NCI-H128 (cell line): ENCODE results near the gene PSORS1C2.

Source experiments
- DNase-seq: peaks from one replicate; lab custom pipeline; 2025; ENCODE audit not compliant: unreplicated experiment; lab: John Stamatoyannopoulos, UW

The PSORS1C2 gene

GRCh38 chr6:31142361-31142761, 3.5 kb upstream of the PSORS1C2 start:
- DNase-seq, result no peak

GRCh38 chr6:31140643-31141042, 1.8 kb upstream of the PSORS1C2 start:
- no peak for DNase-seq

DNA sequence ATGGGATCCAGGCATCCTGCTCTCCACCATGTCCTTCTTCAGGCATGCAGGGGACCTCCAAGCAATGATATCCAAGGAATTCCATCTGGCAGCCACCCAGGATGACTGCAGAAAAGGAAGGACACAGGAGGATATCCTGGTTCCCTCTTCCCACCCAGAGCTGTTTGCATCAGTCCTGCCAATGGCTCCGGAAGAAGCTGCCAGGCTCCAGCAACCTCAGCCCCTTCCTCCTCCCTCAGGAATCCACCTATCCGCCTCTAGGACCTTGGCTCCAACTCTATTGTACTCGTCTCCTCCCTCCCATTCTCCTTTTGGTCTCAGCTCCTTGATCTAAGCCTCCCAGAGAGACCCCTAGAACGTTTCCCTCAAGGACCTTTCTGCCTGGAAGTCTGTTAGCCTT, 733 bp upstream of the PSORS1C2 start:
- DNase-seq, result no peak

GRCh38 chr6:31135710-31136109, 3.2 kb downstream of the PSORS1C2 start:
- DNase-seq, result no peak

- no peak for DNase-seq
Measured at GRCh38 chr6:31132806-31133205, 6.1 kb downstream of the PSORS1C2 start.

DNA sequence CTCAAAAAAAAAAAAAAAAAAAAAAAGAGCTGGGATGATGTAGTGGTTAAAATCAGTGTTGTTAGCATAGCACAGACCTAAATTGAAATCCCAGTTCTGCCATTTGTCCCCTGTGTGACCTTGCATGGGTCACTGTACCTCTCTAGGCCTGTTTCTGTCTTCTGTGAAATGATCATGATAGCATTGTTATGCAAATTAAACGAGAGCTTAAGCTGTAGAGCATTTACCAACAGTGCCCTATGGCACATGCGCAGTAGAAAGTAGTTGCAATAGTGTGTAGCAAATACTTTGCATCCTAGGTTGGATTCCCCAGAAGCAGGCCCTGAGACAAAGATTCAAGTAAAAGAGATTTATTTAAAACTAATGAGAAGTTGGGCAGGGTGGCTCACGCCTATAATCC, 7.3 kb downstream of the PSORS1C2 start:
- DNase-seq, result no peak

- no peak for DNase-seq
Measured at GRCh38 chr6:31130751-31131150, 8.1 kb downstream of the PSORS1C2 start.

DNA sequence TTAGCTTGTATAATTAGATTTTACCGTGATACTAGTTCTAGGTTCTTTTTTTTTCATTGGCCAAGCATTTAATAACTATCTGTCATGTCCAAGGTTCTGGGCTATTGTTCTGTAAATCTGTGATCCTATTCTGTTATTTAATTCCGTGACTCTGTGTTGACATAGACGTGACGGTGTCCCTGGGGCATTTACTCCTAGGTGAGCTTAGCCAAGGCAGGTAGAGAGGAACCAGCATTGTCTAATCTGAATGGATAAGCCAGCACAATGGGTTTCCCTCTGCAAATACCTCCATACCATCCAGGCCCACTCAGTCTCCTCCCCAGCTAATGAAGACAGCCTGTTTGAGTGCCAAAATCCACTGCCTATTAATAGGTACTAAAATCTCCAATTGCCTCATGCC, 9.7 kb downstream of the PSORS1C2 start:
- no peak for DNase-seq

DNA sequence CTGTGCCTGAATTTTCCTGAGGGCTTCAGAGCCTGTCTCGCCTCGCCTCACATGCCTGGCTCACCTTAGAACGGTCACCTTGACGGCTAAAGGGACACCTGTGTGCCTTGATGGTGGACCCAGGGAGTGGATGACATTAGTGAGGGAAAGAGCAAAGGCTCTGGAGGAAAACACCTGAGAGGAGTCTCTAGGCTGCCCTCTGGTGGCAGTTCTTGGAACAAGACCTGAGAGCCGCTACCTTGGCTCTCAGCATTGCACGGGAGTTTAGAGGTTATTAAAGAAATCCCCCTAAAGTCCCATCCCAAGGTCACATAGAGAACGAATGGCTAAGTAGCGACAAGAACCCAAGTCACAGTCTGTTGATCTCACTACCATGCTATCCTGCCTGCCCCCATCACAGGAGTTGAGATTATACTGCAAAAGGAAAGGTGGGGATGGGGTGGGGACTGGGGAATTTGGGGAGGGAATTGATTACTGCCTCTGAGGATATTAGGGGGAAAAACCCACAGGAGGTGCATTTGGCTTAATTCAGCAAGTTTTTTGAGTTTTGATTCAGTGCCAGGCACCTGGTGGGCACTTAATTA, 10.7 kb downstream of the PSORS1C2 start:
- peak; percentile 30 for DNase-seq

- no peak for DNase-seq
Measured at GRCh38 chr6:31126396-31127175, 12.3 kb downstream of the PSORS1C2 start.

GRCh38 chr6:31125586-31126363, 13.1 kb downstream of the PSORS1C2 start:
- DNase-seq, result no peak

DNA sequence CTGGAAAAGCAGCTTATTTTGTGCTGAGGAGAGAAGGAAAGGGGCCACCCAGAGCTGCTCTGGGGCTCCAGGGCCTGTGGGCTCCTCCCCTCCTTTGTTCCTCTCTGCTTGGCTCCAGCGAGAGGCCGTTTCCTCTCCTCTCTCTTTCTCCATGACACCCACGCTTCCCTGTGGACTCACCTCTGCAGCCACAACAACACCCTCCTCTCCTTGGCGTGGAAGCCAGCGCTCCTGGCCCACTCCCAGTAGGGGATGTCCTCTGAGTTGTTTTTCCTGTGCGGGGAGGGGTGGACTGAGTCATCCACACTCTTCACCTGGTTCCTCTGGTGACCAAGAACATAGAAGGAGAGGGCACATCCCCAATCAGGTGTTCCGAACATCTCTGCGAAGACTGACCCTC, 13.7 kb downstream of the PSORS1C2 start:
- no peak for DNase-seq

DNA sequence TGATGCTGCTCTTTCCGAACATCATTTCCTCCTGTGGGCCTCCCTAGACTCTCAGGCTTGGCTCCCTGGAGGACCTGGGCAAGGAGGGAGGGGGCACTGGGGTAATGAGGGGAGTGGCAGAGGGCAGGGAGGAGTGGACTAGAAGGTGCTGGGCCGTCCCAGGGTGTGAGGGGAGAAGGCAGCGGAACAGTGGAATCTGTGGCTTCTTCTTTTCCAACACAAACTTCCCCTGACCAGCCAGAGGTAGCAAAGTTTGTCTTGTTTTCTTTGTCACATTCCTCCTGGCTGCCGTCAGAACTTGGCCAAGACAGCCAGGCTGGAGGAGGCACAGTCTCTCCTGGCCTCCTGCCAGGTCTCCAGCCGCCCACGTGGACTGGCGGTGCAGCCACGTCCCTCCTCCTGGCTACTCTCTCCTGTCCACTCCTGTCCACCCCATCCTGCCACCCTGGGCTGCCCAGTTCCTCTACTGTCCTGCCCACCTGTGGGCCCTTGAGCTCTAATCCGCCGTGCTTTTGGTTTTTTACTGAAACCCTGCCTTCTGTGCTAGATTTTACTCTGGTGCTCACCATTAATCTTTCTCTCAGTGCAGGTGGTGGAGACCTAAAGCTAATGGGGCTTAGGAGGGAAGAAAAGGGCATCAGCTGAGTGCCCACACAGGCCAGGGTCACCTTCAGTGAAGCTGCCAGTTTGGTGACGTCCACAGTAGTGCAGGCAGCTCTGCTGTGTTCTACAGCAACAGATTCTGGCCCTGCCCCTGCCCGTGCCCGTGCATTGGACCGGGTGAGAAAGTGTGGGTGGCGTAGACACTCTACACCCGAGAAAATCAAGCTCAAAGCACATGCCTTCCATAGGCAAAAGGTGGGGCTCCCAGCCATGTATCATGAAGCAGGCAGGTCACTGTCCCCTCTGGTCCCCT, 15.8 kb downstream of the PSORS1C2 start:
- no peak for DNase-seq

DNA sequence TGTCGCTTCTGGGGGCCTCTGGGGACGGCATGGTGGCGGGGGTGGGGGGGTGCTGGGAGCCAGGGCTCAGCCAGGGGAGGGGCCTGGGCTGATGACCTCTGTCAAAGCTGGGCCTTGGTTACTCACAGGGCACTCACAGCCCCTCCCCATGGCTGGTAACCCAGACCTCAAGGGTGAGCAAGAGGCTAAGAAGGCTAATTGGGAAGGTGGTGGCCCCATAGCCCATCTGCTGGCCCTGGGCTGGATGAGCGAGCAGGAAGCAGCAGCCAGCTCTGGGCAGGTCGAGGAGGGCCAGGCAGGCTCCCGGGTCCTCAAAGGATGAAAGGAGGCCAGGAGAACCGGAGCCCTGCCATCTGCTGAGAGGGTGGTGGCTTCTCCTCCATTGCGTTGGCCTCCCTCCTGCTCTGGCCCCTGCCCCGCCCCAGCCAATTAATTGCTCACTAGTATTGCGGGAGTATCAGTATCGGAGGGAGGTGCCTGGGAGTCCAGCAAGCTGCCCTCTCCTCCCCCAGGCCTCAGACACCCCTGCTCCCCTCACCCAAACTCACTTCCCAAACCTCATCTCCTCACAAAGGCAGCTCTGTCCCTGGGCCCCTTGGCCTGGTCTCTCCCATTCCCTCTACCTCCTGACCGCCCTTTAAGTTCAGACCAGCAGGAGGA, 17.6 kb downstream of the PSORS1C2 start:
- DNase-seq, result no peak

DNA sequence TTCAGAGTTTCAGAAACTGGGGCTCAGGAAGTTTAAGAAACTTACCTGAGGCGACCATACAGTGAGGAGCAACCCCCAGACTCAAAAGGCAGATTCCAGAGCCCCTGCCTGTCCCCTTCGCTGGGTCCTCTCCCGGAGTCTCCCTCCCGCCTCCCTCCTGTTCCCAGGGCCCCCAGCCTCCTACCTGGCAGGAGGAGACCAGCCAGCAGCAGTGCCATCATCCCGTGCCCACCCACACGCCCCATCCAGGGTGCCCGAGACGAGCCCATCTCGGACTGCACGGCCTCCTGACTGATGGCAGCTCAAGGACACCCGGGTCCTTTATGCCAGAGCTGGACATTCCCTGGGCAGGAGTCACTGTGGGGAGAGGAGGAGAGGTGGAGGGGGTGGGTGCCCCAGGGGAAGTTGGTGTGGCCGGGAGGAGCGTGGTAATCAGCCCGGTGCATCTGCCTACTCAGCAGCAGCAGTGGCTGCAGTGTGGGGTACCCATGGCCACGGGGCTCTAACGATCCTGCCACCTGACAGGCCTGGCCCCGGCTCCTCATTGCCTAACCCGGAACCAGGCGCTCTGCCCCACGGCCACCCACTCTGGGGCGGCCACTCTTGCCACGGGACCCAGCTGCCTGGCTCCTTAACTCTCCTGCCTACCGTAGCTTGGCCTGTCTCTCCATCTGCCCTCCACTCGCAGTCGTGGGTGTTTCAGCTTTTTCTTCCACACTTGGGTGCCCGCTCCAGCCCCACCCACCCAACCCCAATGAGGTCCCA, 18.5 kb downstream of the PSORS1C2 start, which contains the start of gene CDSN:
Gene CDSN (minus strand): TSS at position 296 of the 765 bp plus-strand sequence. CDS start 27 bp downstream, at position 269.
- no peak for DNase-seq

- no peak for DNase-seq
Measured at GRCh38 chr6:31118178-31118577, 20.7 kb downstream of the PSORS1C2 start.

DNA sequence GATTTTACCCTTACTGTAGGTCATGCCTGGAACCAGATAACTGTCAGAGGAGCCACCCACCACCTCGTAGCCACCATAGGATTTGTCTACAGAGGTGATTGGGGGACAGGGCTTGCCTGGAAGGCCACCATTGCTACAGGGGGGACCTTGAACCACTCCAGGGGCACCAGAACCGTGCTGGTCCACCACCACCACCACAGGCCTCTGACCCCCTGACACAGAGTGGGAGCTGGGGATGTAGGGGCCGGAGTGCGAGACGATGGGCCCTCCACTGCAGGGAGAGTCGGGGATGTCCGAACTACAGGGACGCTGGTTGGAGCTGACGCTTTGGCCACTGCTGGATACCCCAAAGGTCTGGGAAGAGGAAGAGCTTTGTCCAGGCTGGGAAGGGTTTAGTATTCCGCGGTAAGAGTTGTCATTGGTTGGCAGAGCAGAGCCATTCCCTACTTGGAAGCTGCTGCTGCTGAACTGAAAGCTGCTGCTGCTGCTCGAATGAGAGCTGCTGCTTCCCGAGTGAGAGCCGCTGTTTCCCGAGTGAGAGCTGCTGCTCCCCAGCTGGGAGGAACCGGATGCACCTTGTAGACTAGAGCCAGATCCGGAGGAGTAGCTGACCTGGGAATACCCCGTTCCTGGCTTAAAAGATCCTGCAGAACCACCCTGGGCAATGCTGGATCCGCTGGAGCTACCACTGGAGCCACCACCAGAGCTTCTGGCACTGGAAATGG, 22.0 kb downstream of the PSORS1C2 start:
- no peak for DNase-seq

DNA sequence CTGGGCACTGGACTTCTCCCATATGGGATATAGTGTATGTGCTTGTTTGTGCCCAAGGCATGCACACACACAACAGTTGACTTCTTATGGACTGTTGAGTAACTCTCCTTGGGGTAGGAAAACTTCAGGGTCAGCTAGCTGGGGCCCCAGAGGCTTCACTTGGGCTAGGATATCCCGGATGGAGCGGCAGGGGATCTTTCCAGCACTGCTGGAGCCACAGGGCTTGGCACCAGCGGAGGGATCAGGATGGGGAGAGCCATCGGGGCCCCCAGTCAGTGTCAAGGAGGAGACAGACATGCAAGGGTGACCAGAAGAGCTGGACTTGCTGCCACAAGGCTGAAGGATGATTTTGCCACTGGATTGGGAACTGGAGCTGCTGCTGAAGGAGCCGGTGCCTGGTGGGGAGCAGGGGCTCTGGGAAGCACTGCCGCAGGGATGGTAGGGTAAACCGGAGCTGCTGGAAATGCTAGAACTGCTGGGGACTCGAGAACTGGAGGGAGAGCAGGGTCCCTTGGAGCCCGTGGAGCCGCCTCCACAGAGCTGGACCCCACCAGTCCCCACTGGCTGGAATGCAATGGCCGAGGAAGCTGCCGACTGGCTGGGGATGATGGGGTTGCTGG, 22.8 kb downstream of the PSORS1C2 start:
- DNase-seq, result no peak
